HG03095 (cell line): Measurements from ENCODE around the gene XRCC5.
"Not testable (repeated sequence)": the region's sequence is repeated elsewhere in the genome, so short reads cannot be mapped to it uniquely, and the experiment has no call there.

Experiments
- ATAC-seq: cut with Tn5 transposase; IDR thresholded peaks from one replicate; pipeline ENCODE4 v1.9.1; 2021; ENCODE audit warnings: moderate library complexity; ENCODE audit not compliant: unreplicated experiment

The XRCC5 gene

GRCh38 chr2:216116418-216116817 lies 7.3 kb downstream of the XRCC5 start:
- ATAC-seq = no peak

- ATAC-seq = no peak
These were observed 8.6 kb downstream of the XRCC5 start for GRCh38 chr2:216117561-216118340.

DNA sequence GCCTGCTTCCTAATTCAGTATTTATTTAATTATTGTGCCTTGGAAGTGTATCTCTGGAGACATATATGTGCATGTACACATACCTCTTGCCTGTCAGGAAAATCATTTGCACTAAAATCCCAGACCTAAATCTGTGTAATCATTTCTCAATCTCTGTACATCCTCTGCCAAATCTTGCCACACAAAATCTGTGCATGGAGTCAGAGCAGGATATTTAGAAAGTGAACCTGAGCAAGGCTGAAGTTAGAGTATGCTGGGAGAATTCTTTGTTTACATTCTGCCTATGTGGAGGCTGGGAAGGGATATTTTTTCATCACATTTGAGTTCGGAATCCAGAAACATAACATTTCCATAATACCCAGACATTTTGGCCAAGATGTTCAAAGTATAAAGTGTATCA lies 9.3 kb downstream of the XRCC5 start:
- no peak for ATAC-seq

DNA sequence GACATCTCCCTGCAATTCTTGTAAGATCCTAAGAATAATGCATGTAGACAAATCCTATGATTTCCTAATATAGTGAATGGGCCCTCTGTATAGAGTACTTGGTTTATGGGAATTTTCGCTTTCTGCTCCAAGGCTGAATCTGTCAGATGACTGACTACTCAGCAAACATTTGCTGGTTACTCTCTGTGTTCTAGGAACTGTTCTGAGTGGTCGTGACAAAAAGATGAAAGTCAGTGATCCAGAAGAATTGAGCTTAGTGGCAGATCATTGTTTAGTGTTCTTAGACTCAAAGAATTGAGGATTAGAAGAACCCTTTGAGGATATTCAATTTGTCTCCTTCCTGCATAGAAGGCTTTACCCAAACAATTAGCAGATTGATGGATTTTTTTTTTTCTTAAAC lies 10.0 kb downstream of the XRCC5 start:
- ATAC-seq = no peak

DNA sequence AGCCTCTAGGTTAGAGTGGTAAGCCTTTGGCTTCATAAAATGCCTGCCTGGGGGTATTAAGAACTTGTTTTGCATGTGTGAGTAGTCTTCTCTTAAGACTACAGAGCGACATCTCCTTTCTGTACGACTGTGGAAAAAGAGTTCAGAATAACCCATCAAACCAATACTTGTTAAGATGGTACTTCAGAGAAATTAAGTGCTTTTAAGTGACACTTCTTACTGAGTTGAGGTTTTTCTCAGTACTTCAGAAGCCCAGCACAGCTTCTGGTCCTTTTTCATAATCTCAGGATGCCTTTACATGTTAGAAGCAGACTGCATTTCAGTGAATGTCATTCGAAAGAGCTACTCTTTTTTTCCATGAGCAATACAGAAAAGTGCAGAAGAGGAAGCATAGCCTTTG lies 10.8 kb downstream of the XRCC5 start:
- ATAC-seq = no peak

GRCh38 chr2:216121255-216121654 lies 12.1 kb downstream of the XRCC5 start:
- no peak for ATAC-seq

GRCh38 chr2:216126943-216127342 lies 17.8 kb downstream of the XRCC5 start:
- ATAC-seq = no peak

- ATAC-seq = no peak
These were observed 21.3 kb downstream of the XRCC5 start for GRCh38 chr2:216130346-216130971.

DNA sequence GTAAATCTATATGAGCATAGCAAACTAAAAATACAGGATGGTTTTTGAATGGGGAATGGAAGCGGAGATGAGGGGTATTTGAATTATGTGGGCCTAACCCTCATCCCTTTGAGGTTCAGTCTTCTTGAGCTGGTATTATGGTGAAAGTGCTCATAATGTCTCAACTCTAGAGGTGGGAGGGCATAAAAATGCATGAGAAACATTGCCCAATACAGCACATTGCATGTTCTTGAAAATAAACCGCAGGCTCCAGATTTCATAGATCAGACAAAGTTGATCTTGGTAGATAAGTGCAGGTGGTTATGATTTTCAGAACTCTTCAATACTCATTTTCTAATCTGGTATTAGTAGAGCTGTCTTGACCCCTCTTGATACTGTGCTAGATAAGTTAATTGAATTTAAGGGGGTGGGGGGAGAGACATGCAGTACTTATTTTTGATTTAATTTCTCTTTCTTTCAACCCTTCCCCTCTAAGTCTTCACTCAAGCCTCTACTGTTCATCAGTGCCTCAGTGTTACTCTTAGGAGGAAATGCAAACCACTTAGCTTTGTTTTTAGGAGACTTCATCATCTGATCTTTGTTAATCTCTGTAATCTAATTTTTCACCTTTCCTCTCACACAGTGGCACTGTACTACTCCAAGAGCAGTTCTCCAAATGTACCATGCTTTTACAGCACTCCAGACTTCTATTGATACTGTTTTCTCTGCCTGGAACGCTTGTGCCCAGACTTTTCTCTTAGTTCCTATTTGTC lies 22.2 kb downstream of the XRCC5 start:
- no peak for ATAC-seq

DNA sequence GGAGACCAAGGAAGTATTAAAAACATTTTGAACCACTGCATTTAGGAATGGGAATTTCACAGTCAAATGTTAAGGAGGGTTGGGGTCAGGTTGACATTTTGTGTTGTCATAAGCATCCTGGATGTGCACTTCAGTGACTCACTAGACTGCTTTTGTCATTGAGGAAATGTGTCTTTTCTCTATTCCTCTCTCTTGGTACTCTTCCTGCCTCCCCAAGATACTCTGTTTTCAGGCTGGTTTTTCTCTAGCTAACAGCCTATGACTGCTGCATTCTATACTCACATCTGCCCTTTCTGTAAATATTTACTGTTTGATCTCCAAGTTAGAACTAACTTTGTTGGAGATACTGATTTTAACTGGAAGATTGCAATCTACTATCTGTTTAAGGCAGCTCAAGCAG lies 23.4 kb downstream of the XRCC5 start:
- no peak for ATAC-seq

DNA sequence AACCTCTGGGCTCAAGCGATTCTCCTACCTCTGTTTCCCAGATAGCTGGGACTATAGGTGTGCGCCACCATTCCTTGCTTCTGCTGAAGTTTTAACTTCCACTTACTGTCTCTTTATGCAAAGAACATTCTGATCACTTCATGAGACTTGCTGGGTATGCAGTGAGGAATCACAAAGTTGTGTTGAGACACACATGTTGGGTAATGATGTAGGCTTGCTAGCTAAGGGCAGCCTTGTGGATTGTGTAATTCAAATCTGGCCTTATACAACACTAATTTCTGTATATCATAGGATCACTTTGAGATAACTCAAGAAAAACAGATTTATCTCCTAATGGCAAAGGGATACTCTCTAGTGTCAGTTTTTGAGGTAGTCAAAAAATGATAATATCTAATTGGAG lies 24.2 kb downstream of the XRCC5 start:
- ATAC-seq = no peak

- no peak for ATAC-seq
These were observed 25.9 kb downstream of the XRCC5 start for GRCh38 chr2:216134958-216135541.

- ATAC-seq = no peak
These were observed 30.7 kb downstream of the XRCC5 start for GRCh38 chr2:216139884-216140283.

DNA sequence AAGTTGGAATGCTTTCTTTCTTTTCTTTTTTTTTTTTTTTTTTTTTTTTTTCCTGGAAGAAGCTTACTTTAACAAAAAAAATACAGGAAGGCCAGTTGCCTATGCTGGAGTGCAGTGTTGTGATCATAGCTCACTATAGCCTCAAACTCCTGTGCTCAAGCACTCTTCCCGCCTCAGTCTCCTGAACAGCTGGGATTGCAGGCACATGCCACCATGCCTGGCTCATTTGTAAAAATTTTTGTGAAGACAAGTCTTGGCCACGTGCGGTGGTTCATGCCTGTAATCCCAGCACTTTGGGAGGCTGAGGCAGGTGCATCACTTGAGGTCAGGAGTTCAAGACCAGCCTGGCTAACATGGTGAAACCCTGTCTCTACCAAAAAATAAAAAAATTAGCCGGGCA lies 32.4 kb downstream of the XRCC5 start:
- ATAC-seq = not testable (repeated sequence)

- peak; percentile 100 for ATAC-seq
These were observed 33.4 kb downstream of the XRCC5 start for GRCh38 chr2:216142540-216142939.

DNA sequence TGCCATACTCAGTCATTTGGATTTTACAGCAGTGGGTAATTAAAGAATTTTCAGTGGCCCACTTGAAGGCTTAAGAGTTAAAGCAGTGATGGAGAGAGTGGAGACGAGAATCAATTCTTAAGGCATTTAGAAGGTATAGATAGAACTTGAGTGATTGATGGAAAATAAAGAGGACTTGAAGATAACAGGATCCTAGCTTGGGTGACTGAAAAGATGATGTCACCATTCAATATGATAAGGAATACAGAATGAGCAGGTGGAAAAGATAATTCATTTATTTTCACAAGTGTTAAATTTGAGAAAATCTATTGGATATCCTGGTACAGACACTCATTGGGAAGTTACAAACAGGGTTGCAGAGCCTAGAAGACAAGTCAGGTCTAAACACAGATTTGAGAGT lies 35.2 kb downstream of the XRCC5 start:
- no peak for ATAC-seq

GRCh38 chr2:216144857-216145256 lies 35.7 kb downstream of the XRCC5 start:
- ATAC-seq = no peak

DNA sequence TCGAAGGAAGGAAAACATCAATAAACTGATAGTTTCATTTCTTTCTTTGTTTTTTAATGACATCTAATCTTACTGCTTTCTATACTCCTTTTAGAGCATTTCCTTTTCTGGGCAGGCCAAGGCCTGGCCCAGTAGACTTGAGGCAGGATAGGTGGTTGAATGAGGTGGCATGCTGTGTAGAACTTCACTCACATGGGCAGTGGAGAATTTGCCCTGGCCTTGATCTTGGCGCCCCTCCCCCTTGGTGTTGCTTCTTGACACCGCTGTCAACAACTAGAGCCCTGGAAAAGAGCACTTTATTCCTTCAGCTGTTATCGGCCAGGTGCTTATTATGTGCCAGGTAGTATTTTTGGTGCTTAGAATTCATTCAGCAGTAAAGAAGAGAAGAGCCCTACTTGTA lies 37.4 kb downstream of the XRCC5 start:
- no peak for ATAC-seq

DNA sequence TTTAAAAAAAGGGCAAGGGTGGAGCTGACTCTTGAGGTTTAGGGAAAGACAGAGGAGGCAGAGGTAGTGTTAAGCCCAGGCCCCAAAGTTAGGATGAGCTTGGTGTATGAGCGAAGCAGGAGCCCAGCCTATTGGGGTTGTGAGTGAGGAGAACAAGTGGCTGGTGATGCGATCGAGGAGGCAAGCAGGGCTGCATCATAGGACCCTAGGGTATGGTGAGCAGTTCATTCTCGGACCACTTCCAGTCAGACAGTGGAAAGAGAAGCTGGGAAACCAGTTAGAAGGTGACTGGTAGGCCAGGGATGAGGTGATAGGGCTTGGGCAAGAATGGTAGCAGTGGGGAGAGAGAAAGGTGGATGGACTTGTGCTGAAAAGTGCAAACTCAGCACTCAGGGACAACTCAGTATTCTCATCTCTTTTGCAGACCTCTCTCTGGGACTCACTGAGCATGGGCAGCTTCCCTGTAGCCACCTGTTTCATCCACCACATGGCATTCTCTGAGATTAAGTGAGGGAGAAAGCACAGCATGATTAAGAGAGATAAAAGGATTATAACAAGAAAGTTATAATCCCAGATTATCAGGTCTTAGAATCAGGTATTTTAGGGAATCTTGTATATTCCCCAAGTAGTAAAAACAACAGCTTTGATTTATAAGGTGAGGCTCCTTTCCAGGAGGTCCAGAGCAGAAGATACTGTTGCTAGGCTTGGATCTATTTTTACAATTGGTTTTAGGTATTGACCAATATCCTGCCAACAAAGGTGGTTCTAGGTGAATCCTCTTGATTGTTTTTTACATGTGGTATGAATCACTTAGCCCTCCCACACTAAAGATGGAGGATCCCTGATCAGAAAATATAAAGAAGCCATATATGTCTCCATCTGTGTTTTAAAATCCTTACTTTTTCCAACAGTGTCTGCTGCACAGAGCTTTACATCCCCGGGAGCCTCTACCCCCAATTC lies 38.3 kb downstream of the XRCC5 start:
- ATAC-seq = no peak

GRCh38 chr2:216148983-216149382 lies 39.8 kb downstream of the XRCC5 start:
- no peak for ATAC-seq
